ENCODE data around the gene AGAP1. TPM values are rescaled to one million over a fixed set of nuclear protein-coding genes. Genes with fewer than 3 reads are reported as not detected.
"Not testable (repeated sequence)": the region's sequence is repeated elsewhere in the genome, so short reads cannot be mapped to it uniquely, and the experiment has no call there.

AGAP1 gene
- total RNA-seq, 4 donors from 2014 or later: 13.7 to 18.5 (median 17.1) TPM

DNA sequence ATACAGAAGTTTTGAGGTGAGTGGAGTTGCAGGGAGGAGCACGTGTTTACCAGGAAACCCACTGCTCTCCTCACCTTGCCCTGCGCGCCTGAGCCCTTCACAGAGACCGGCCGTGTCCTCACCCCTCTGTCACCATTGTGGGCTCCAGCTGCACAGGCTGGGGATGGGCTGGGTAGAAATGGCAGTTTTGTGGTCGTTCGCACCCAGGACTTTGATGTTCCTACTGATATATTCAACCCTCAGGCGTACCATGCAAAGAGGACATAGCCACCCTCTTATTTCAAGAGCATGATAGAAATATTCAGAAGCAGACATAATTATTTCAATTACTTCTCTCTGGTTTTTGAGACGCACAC, 596.2 kb downstream of the AGAP1 start:
- H3K4me3 ChIP-seq (ENCODE audit: low read depth, poor library complexity, severe bottlenecking): no peak overlapping the region
- intact Hi-C loops (cut with DNase I; ENCODE audit: low total_unique reads): no loop called here
- WGBS, 2 donors: 74 to 75% methylated on average over 9 of the region's 9 CpGs
- TF ChIP-seq, protein P1, sequence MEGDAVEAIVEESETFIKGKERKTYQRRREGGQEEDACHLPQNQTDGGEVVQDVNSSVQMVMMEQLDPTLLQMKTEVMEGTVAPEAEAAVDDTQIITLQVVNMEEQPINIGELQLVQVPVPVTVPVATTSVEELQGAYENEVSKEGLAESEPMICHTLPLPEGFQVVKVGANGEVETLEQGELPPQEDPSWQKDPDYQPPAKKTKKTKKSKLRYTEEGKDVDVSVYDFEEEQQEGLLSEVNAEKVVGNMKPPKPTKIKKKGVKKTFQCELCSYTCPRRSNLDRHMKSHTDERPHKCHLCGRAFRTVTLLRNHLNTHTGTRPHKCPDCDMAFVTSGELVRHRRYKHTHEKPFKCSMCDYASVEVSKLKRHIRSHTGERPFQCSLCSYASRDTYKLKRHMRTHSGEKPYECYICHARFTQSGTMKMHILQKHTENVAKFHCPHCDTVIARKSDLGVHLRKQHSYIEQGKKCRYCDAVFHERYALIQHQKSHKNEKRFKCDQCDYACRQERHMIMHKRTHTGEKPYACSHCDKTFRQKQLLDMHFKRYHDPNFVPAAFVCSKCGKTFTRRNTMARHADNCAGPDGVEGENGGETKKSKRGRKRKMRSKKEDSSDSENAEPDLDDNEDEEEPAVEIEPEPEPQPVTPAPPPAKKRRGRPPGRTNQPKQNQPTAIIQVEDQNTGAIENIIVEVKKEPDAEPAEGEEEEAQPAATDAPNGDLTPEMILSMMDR (IDR thresholded peaks at IDR 0.05): no peak
- no peak for DNase-seq (ENCODE audit: low spot score in 2 of 2)

DNA sequence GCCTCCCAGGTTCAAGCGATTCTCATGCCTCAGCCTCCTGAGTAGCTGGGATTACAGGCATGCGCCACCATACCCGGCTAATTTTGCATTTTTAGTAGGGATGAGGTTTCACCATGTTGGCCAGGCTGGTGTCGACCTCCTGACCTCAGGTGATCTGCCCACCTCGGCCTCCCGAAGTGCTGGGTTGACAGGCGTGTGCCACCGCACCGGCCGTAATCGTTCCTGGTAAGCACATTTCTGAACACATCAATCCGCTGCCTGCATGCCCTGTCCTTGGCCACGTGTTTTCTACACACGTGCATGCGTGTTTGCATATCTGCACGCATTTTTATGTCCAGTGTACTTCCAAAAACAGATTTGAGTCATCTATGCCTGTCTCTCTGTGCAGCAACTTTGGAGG, 597.0 kb downstream of the AGAP1 start:
- WGBS, 2 donors: 91 to 97% methylated on average over 16 of the region's 16 CpGs
- H3K4me3 ChIP-seq (ENCODE audit: low read depth, poor library complexity, severe bottlenecking); DNase-seq (ENCODE audit: low spot score in 2 of 2); intact Hi-C loops (cut with DNase I; ENCODE audit: low total_unique reads): not testable (repeated sequence)

DNA sequence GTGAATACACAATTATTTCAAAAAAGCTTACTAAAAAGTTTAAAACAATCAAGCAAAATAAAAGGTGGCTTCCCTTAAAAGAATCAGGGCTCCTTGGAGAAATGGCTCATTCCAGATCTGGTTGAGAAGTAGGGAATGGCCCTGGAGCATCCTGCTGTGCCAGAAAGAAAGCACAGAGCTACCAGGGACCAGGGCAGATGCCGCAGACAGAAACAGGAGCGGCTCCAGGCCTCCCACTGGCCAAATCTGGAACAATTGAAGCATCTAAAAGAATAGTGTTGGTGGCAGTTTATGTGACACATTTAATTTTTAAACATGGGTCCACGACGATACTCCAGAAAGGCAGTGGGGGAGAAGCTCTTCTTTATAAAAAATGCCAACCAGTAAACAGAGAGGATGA, 598.9 kb downstream of the AGAP1 start:
- TF ChIP-seq POLR2A (IDR thresholded peaks at IDR 0.05): no peak
- TF ChIP-seq, protein P1 (IDR thresholded peaks at IDR 0.05): no peak
- H3K4me3 ChIP-seq (ENCODE audit: low read depth, poor library complexity, severe bottlenecking): no peak overlapping the region
- 87 to 91% methylated on average over 4 of the region's 4 CpGs for WGBS, 2 donors
- DNase-seq (ENCODE audit: low spot score in 2 of 2): no peak
- intact Hi-C loops (cut with DNase I; ENCODE audit: low total_unique reads): no loop called here

DNA sequence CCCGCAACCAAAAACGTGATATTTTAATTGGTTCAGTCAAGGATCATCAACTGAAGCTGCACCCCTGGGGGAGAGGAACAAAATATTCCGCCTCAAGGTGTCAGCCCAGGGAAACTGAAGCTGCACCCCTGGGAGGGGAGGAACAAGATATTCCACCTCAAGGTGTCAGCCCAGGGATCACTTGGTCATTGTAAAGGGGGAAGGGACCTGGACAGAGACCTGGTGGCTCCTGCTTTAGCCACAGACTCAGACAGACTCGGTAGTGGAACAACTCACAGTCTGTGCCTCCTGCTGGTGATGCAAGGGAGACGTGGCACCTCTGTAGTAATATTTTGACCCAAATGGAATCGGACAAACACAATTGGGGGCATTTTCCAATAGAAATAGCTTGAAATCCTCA, 599.3 kb downstream of the AGAP1 start:
- 91 to 94% methylated on average over 6 of the region's 6 CpGs for WGBS, 2 donors
- DNase-seq (ENCODE audit: low spot score in 2 of 2): no peak
- intact Hi-C loops (cut with DNase I; ENCODE audit: low total_unique reads): no loop called here
- H3K4me3 ChIP-seq (ENCODE audit: low read depth, poor library complexity, severe bottlenecking): no peak overlapping the region
- TF ChIP-seq POLR2A (IDR thresholded peaks at IDR 0.05): no peak
- TF ChIP-seq, protein P1 (IDR thresholded peaks at IDR 0.05): no peak

DNA sequence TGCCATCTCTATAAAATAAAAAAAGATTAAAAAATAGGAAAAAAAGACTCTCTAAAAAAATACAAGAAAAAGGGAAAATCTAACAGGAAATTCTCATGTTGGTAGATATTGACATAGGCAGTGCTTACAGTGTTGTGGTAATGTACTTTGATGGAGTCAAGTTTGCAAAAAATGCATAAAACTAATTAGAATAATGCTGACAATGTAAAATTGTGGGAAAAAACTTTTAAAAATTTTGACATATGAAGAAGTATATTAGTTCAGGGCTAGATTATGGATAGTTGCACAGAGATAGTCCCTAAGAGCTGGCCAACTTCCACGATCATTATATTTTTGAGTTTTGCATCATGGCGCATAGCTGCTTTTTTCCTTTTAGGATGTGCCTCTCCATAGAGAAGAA, 601.7 kb downstream of the AGAP1 start:
- intact Hi-C loops (cut with DNase I; ENCODE audit: low total_unique reads): no loop called here
- TF ChIP-seq, protein P1 (IDR thresholded peaks at IDR 0.05): no peak
- TF ChIP-seq POLR2A (IDR thresholded peaks at IDR 0.05): no peak
- no peak for DNase-seq (ENCODE audit: low spot score in 2 of 2)
- H3K4me3 ChIP-seq (ENCODE audit: low read depth, poor library complexity, severe bottlenecking): no peak overlapping the region
- WGBS, 2 donors: 94 to 97% methylated on average over 2 of the region's 2 CpGs

DNA sequence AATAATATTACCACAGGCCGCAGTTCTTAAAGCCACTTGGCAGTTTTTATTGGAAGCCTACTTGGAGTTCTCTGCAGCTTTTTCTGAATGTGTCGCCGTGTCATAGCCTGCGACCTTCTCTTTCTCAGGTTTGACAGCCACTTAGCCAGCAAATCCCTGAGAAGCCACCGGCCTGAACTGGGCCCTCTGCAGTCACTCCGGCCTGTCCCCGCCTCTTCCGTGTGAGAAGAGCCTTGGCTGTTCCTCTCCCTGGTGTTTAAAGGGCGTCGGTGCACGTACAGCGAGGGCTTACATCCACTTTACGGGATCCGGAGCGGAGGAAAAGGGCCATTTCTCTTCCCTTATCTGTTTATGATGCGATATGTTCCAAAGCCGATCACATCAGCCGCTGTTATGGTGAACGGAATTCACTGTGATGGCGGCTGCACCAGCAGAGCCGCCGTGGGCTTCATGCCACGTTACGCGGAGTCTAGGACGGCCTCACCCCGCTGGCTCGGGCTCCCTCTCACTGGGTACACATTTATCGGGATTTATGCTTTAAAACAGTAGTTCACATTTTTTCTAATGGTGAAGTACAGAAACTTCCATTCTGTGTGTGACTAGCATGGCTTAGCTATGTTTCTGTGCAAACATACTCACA, 607.6 kb downstream of the AGAP1 start:
- intact Hi-C loops (cut with DNase I; ENCODE audit: low total_unique reads): loop anchor here (5.0 kb wide), 1 partner anchor 1944 kb away; no protein-coding TSS in a partner anchor
- H3K4me3 ChIP-seq (ENCODE audit: low read depth, poor library complexity, severe bottlenecking): no peak overlapping the region
- no peak for DNase-seq (ENCODE audit: low spot score in 2 of 2)
- no peak for TF ChIP-seq POLR2A (IDR thresholded peaks at IDR 0.05)
- TF ChIP-seq, protein P1 (IDR thresholded peaks at IDR 0.05): no peak
- WGBS, 2 donors: 95 to 96% methylated on average over 29 of the region's 29 CpGs
